Measurements from ENCODE around the gene DDX3X.

DDX3X gene

GRCh38 chrX:41303013-41303412, 30.9 kb upstream of the DDX3X start:
- H3K4me1 ChIP-seq = no peaks in the 10 kb centered on the region
- no peak overlapping the region for H3K4me2 ChIP-seq (ENCODE audit: low read length)
- H3K4me3 ChIP-seq (ENCODE audit: low read depth, low read length) = no peak overlapping the region
- no peaks in the 10 kb centered on the region for H3K79me2 ChIP-seq
- H3K9me3 ChIP-seq (ENCODE audit: control insufficient read depth, low read length) = no peaks in the 10 kb centered on the region
- no peak overlapping the region for H3K27ac ChIP-seq
- H3K36me3 ChIP-seq (ENCODE audit: control insufficient read depth, insufficient read depth, low read length) = no peaks in the 10 kb centered on the region
- H2AFZ ChIP-seq = no peak overlapping the region
- H3K9ac ChIP-seq = no peak overlapping the region
- H3K27me3 ChIP-seq (ENCODE audit: control insufficient read depth, insufficient read depth, low read length) = no peaks in the 10 kb centered on the region
- TF ChIP-seq, protein P1, sequence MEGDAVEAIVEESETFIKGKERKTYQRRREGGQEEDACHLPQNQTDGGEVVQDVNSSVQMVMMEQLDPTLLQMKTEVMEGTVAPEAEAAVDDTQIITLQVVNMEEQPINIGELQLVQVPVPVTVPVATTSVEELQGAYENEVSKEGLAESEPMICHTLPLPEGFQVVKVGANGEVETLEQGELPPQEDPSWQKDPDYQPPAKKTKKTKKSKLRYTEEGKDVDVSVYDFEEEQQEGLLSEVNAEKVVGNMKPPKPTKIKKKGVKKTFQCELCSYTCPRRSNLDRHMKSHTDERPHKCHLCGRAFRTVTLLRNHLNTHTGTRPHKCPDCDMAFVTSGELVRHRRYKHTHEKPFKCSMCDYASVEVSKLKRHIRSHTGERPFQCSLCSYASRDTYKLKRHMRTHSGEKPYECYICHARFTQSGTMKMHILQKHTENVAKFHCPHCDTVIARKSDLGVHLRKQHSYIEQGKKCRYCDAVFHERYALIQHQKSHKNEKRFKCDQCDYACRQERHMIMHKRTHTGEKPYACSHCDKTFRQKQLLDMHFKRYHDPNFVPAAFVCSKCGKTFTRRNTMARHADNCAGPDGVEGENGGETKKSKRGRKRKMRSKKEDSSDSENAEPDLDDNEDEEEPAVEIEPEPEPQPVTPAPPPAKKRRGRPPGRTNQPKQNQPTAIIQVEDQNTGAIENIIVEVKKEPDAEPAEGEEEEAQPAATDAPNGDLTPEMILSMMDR (IDR thresholded peaks at IDR 0.05) = no peak

GRCh38 chrX:41304178-41304577, 29.8 kb upstream of the DDX3X start:
- Histone ChIP-seq H3K9me3 (ENCODE audit: control insufficient read depth, low read length) (no peaks in the 10 kb centered on the region), H3K27me3 (ENCODE audit: control insufficient read depth, insufficient read depth, low read length) (no peaks in the 10 kb centered on the region)

DNA sequence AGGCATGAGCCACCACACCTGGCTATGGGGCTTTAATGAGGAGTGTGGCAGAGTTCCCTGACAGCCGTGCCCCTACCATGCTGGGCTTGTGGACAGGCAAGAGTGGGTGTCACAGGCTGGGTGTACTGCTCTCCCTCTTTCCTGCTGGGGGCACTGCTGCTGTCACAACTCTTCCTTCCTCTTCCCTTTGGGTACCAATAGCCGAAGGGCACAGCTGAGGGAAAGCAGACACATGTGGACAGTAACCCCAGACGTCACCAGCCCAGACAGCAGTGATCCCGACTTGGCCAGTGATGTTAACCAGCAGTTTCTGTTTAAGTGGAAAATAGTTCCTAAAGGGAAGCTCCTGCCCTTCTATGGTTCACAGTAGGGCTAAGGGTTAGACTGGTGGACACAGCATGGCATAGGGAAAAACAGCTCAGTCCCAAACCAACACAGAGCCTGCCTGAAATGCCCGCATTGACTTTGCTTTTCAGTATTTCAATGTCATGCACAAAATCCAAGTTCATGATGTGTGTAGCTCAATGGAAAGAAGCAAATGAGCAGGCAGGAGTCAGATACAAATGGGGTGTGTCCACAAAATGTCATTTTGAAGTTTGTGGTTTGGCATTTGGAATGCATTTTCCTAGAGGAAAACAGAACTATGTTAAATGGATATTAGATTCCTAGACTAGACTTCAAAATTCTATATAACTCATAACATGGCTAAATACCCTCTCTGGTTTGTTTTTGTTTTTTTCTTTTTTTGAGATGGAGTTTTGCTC, 24.9 kb upstream of the DDX3X start:
- no peaks in the 10 kb centered on the region for H3K79me2 ChIP-seq
- H3K27me3 ChIP-seq (ENCODE audit: control insufficient read depth, insufficient read depth, low read length) = no peaks in the 10 kb centered on the region
- H3K4me2 ChIP-seq (ENCODE audit: low read length) = no peak overlapping the region
- no peak overlapping the region for H3K4me3 ChIP-seq (ENCODE audit: low read depth, low read length)
- TF ChIP-seq, protein P1 (IDR thresholded peaks at IDR 0.05) = no peak
- H3K27ac ChIP-seq = no peak overlapping the region
- no peak overlapping the region for H3K9ac ChIP-seq
- H3K9me3 ChIP-seq (ENCODE audit: control insufficient read depth, low read length) = no peaks in the 10 kb centered on the region
- H2AFZ ChIP-seq = no peak overlapping the region
- H3K36me3 ChIP-seq (ENCODE audit: control insufficient read depth, insufficient read depth, low read length) = no peaks in the 10 kb centered on the region
- H3K4me1 ChIP-seq = no peaks in the 10 kb centered on the region

More at GRCh38 chrX:41304178-41304577, 29.8 kb upstream of the DDX3X start:
- H3K36me3 ChIP-seq (ENCODE audit: control insufficient read depth, insufficient read depth, low read length) = no peaks in the 10 kb centered on the region
- H3K4me3 ChIP-seq (ENCODE audit: low read depth, low read length) = no peak overlapping the region
- H3K27ac ChIP-seq = no peak overlapping the region
- no peaks in the 10 kb centered on the region for H3K79me2 ChIP-seq
- H3K9ac ChIP-seq = no peak overlapping the region
- no peak overlapping the region for H2AFZ ChIP-seq
- TF ChIP-seq, protein P1 (IDR thresholded peaks at IDR 0.05) = no peak
- no peaks in the 10 kb centered on the region for H3K4me1 ChIP-seq
- H3K4me2 ChIP-seq (ENCODE audit: low read length) = no peak overlapping the region

DNA sequence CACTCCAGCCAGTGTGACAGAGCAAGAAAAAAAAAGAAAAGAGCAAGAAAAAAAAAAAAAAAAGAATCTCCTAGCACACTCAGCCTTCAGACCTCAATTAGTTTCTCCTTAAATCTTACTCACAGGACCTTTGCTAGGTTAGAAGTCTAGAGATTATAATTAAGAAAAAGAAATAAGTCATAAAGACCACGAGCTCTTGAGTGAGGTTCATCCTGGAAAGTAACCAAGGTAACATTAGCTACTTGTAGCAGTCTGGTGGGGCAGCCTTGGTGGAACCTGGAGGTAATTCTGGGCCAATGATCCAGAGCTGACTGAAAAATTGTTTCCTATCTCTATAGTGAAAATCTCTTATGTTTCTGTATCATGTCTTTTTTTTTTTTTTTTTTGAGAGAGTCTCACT, 21.2 kb upstream of the DDX3X start:
- no peak overlapping the region for H3K4me2 ChIP-seq (ENCODE audit: low read length)
- no peak overlapping the region for H3K27ac ChIP-seq
- no peaks in the 10 kb centered on the region for H3K79me2 ChIP-seq
- no peaks in the 10 kb centered on the region for H3K27me3 ChIP-seq (ENCODE audit: control insufficient read depth, insufficient read depth, low read length)
- no peak overlapping the region for H3K9ac ChIP-seq
- no peak overlapping the region for H3K4me3 ChIP-seq (ENCODE audit: low read depth, low read length)
- H3K9me3 ChIP-seq (ENCODE audit: control insufficient read depth, low read length) = no peaks in the 10 kb centered on the region
- no peak overlapping the region for H2AFZ ChIP-seq
- no peaks in the 10 kb centered on the region for H3K4me1 ChIP-seq
- no peaks in the 10 kb centered on the region for H3K36me3 ChIP-seq (ENCODE audit: control insufficient read depth, insufficient read depth, low read length)
- TF ChIP-seq, protein P1 (IDR thresholded peaks at IDR 0.05) = no peak

GRCh38 chrX:41313419-41313818, 20.5 kb upstream of the DDX3X start:
- Histone ChIP-seq H3K27ac (no peak overlapping the region), H3K4me3 (ENCODE audit: low read depth, low read length) (no peak overlapping the region), H2AFZ (no peak overlapping the region), H3K9me3 (ENCODE audit: control insufficient read depth, low read length) (no peaks in the 10 kb centered on the region), H3K36me3 (ENCODE audit: control insufficient read depth, insufficient read depth, low read length) (no peaks in the 10 kb centered on the region), H3K9ac (no peak overlapping the region), H3K4me1 (no peaks in the 10 kb centered on the region), H3K79me2 (no peaks in the 10 kb centered on the region), H3K27me3 (ENCODE audit: control insufficient read depth, insufficient read depth, low read length) (no peaks in the 10 kb centered on the region), H3K4me2 (ENCODE audit: low read length) (no peak overlapping the region)
- TF ChIP-seq, protein P1 (IDR thresholded peaks at IDR 0.05) = no peak

All from parathyroid adenoma (tissue), 2 donors.